ENCODE results near the gene MCC. TPM values are rescaled to one million over a fixed set of nuclear protein-coding genes. Genes with fewer than 3 reads are reported as not detected.

Gene MCC
- total RNA-seq, 4 donors from 2014 or later = 17.1 to 90.7 (median 40.1) TPM

DNA sequence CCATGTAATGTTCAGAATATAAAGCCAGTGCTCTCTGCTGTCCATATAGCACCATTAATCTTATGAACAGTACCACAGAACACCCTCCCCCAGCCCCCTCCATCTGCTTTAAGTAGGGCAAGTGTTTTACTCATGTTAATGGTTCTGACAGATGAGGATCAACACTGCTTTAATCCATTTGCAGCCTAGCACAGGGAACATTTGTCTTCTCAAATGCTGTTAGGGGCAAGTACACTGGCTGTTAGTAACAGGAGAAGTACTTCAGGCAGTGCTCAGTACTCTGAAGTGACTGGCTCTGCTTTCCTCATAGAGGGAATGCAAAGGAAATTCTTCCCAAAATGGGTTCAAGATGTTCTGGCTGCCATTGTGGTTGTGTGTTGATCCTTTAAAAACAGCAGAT is 309.1 kb downstream of the MCC start:
- no peak for DNase-seq
- TF ChIP-seq POLR2A (IDR thresholded peaks at IDR 0.05) = no peak
- TF ChIP-seq, protein P1, sequence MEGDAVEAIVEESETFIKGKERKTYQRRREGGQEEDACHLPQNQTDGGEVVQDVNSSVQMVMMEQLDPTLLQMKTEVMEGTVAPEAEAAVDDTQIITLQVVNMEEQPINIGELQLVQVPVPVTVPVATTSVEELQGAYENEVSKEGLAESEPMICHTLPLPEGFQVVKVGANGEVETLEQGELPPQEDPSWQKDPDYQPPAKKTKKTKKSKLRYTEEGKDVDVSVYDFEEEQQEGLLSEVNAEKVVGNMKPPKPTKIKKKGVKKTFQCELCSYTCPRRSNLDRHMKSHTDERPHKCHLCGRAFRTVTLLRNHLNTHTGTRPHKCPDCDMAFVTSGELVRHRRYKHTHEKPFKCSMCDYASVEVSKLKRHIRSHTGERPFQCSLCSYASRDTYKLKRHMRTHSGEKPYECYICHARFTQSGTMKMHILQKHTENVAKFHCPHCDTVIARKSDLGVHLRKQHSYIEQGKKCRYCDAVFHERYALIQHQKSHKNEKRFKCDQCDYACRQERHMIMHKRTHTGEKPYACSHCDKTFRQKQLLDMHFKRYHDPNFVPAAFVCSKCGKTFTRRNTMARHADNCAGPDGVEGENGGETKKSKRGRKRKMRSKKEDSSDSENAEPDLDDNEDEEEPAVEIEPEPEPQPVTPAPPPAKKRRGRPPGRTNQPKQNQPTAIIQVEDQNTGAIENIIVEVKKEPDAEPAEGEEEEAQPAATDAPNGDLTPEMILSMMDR (IDR thresholded peaks at IDR 0.05) = no peak
- Histone ChIP-seq H3K36me3 (no peaks in the 10 kb centered on the region), H3K9me3 (no peaks in the 10 kb centered on the region), H3K4me1 (no peaks in the 10 kb centered on the region), H3K27me3 (no peaks in the 10 kb centered on the region), H3K27ac (no peak overlapping the region), H3K4me3 (no peak overlapping the region)
- intact Hi-C loops (cut with DNase I; ENCODE audit: low total_unique reads) = no loop called here

DNA sequence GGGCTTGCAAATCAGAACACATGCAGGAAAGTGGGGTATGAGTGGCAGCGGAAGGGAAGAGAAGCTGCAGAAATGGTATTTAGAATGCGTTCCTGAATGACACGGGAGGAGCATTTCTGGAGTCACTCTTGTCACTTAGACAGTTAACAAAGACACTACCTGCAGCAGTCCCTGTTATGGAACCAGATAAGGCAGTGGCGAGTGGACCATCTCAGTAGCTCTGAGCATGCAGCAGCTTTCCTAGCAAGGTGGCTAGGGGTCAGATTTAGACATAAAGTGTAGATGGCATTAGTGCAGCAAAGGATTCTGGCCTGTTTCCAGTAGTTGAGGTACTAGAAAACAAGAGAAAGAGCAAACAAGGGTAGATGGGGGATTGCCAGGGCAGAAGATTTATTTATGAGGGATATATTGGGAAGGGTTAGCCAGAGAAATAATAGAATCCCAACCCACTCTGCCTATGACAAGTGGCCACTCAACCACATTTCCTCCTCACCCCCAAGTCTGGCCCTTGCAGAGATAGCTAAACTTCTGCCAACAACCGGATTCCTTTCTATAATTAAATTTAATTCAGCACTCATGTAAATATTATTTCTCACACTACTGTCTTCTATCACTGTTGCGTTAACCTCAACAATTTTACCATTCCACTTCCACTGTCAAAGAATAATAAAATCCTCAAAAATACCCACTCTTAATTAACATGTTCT is 310.0 kb downstream of the MCC start:
- Histone ChIP-seq H3K27ac (no peak overlapping the region), H3K4me1 (no peaks in the 10 kb centered on the region), H3K4me3 (no peak overlapping the region), H3K36me3 (no peaks in the 10 kb centered on the region), H3K9me3 (no peaks in the 10 kb centered on the region), H3K27me3 (no peaks in the 10 kb centered on the region)
- no peak for DNase-seq
- intact Hi-C loops (cut with DNase I; ENCODE audit: low total_unique reads) = no loop called here
- TF ChIP-seq, protein P1 (IDR thresholded peaks at IDR 0.05) = no peak
- TF ChIP-seq POLR2A (IDR thresholded peaks at IDR 0.05) = no peak

DNA sequence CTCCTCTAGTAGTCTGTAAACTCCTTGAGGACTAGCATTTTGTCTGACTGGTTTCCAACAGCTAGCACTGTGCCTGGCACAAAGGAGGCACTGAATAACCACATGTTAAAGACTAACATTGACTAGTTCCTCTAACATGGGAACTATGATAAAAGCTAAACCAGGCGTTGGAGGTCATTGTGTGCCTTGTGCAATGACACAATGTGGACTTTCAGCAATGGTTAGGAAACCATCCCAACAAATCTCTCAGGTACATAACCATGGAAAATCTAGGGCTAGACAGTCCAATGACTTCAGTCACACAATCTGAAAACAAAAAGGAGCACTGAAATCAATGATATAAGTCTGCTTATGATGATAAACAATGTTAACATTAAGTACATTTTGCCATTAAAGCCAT is 311.0 kb downstream of the MCC start:
- intact Hi-C loops (cut with DNase I; ENCODE audit: low total_unique reads) = no loop called here
- DNase-seq = no peak
- Histone ChIP-seq H3K4me3 (no peak overlapping the region), H3K36me3 (no peaks in the 10 kb centered on the region), H3K27ac (no peak overlapping the region), H3K9me3 (no peaks in the 10 kb centered on the region), H3K27me3 (no peaks in the 10 kb centered on the region), H3K4me1 (no peaks in the 10 kb centered on the region)
- TF ChIP-seq, protein P1 (IDR thresholded peaks at IDR 0.05) = no peak
- TF ChIP-seq POLR2A (IDR thresholded peaks at IDR 0.05) = no peak

DNA sequence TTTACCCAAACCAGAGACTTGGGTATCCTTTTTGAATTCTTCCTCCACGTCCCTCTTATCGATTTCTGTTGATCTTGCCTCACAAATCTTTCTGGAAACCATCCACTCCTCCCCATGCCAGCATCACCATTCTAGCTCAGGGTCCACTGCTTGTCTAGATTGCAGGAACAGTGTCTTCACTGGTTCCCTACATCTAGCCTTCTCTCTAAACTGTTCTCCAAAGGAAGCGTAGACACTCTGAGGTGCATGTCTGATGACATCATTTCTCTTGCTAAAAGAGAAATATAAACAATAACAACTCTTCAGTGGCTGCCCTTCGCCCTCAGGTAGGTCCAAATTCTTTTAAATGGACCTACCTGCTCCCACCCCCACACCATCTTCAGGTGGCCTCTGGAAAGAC is 311.5 kb downstream of the MCC start:
- TF ChIP-seq, protein P1 (IDR thresholded peaks at IDR 0.05) = no peak
- no peak for TF ChIP-seq POLR2A (IDR thresholded peaks at IDR 0.05)
- intact Hi-C loops (cut with DNase I; ENCODE audit: low total_unique reads) = no loop called here
- no peaks in the 10 kb centered on the region for H3K4me1 ChIP-seq
- H3K27ac ChIP-seq = no peak overlapping the region
- H3K9me3 ChIP-seq = no peaks in the 10 kb centered on the region
- no peak for DNase-seq
- H3K36me3 ChIP-seq = no peaks in the 10 kb centered on the region
- H3K4me3 ChIP-seq = no peak overlapping the region
- H3K27me3 ChIP-seq = no peaks in the 10 kb centered on the region

DNA sequence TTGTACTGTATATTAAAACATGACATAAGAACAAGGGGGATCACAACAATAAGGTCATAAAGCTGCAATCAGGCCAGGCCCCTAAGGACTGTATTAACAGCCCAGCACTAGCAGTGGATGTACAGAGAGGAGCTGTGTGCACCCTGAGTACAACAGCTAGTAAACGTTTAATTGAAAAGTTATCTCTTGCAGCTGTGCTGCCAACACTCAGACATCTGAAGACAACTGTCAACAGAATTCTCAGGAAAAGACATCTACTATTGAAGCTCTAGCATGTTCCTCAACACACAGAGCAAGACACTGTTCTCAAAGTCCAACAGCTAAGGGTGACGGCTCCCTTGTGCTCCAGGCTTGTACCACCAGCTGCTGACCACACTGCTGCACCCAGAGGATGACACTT is 312.1 kb downstream of the MCC start:
- no peak for TF ChIP-seq POLR2A (IDR thresholded peaks at IDR 0.05)
- TF ChIP-seq, protein P1 (IDR thresholded peaks at IDR 0.05) = no peak
- Histone ChIP-seq H3K4me3 (no peak overlapping the region), H3K4me1 (no peaks in the 10 kb centered on the region), H3K27me3 (no peaks in the 10 kb centered on the region), H3K36me3 (no peaks in the 10 kb centered on the region), H3K27ac (no peak overlapping the region), H3K9me3 (no peaks in the 10 kb centered on the region)
- DNase-seq = no peak
- intact Hi-C loops (cut with DNase I; ENCODE audit: low total_unique reads) = no loop called here

All from uterus (tissue), 4 donors.